GM12873 (cell line): ENCODE measurements around the gene MTR.

Experiments
- CTCF ChIP-seq: IDR thresholded peaks from 2 replicates; pipeline ENCODE4 v1.5.1; 2012; ENCODE audit warnings: low read depth, mild to moderate bottlenecking, moderate library complexity, low read length, control low read depth; ENCODE audit not compliant: insufficient read depth; ENCODE audit errors: missing control alignments

Gene MTR

GRCh38 chr1:236800623-236801022 lies 5.5 kb downstream of the MTR start:
- no peak for TF ChIP-seq CTCF

- TF ChIP-seq CTCF = no peak
Measured at GRCh38 chr1:236802264-236802663, 7.2 kb downstream of the MTR start.

GRCh38 chr1:236806634-236807033 lies 11.5 kb downstream of the MTR start:
- no peak for TF ChIP-seq CTCF

DNA sequence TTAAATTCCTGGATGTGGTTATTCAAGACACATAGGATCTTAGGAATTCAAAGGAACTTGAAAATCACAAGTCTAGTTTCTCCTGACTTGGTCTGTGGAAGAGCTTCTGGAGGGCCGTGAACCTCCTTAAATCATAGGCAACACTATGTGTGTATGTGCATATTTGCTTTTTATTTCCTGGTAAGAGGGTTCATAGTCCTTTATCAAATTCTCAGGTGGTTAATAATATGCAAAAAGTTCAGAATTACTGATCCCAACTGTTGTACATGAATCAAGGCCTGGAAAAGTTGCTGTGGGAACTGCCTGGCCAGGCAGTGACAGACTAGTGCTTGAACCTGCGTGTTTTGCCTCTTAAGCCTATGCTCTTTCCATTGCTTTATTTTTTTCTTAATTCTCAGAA lies 12.9 kb downstream of the MTR start:
- no peak for TF ChIP-seq CTCF

GRCh38 chr1:236808564-236809130 lies 13.6 kb downstream of the MTR start:
- TF ChIP-seq CTCF = no peak

DNA sequence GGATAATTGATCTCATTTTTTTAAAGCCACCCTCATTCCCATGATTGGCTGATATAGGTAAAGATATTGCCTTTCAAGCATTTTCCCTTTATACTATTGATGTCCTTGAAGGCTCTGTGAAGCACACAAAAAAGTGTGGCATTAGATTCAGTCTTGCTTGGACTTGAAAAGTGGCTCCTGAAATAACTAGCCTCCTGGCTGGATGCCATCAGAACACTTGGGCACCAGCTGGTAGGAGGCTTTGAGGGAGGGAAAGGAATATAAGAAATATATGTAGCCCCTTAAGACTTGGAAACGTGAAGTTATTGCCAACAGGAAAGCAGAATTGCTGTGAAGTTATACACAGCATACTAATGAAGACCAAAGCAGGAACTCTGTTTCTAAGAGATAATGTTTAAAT lies 14.1 kb downstream of the MTR start:
- no peak for TF ChIP-seq CTCF

DNA sequence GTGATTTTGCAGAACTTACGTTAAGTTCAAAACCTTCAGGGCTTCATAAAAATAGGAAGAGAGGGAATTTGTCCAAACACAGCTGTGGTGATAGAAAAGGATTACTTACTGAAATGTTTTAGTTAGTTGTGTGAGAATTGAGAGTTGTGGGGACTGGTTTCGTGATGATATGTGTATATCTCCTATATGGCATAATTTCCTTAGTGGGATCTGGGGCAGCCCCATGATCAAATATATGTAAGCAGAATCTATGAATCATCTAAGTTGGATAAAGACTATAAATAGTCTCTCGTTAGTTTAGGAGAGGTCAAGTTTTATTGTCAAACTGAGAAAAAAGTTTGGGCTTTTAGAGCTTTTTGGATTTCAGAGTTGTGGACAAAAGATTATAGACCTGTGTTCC lies 14.9 kb downstream of the MTR start:
- TF ChIP-seq CTCF = no peak
